KMS-11 (cell line): Measurements from ENCODE around the gene MACROD2.

Source experiments
- H2AFZ ChIP-seq: fragments of 200-600 bp; sonication (generic); 2 replicates; pipeline ENCODE4 v1.6.1; 2016; ENCODE audit warnings: antibody characterized with exemption, mixed run types, low read depth
- H3K27ac ChIP-seq: fragments of 200-600 bp; sonication (generic); 2 replicates; pipeline ENCODE4 v1.6.1; 2016; ENCODE audit warnings: mild to moderate bottlenecking, mixed run types
- H3K27me3 ChIP-seq: fragments of 200-600 bp; sonication (generic); 2 replicates; pipeline ENCODE4 v1.6.1; 2017; ENCODE audit warnings: mild to moderate bottlenecking, low read depth, mixed run types, moderate library complexity; ENCODE audit not compliant: insufficient read depth
- H3K36me3 ChIP-seq: fragments of 200-600 bp; sonication (generic); 2 replicates; pipeline ENCODE4 v1.6.1; 2017; ENCODE audit warnings: mild to moderate bottlenecking, mixed run types; ENCODE audit not compliant: insufficient read depth
- H3K4me1 ChIP-seq: fragments of 200-600 bp; sonication (generic); 2 replicates; pipeline ENCODE4 v1.6.1; 2016; ENCODE audit warnings: mild to moderate bottlenecking, low read depth, mixed run types; ENCODE audit not compliant: poor library complexity, severe bottlenecking
- H3K4me2 ChIP-seq: fragments of 200-600 bp; sonication (generic); 2 replicates; pipeline ENCODE4 v1.7.0; 2016; ENCODE audit warnings: mild to moderate bottlenecking, mixed run types
- H3K4me3 ChIP-seq: fragments of 200-600 bp; sonication (generic); IDR thresholded peaks from 2 replicates; pipeline ENCODE4 v1.6.1; 2017; ENCODE audit warnings: low read depth, low read length, mixed read lengths; ENCODE audit not compliant: insufficient read depth
- H3K79me2 ChIP-seq: fragments of 200-600 bp; sonication (generic); 2 replicates; pipeline ENCODE4 v1.6.1; 2016; ENCODE audit warnings: low read depth, mixed run types; ENCODE audit not compliant: insufficient read depth
- H3K9ac ChIP-seq: fragments of 200-600 bp; sonication (generic); 2 replicates; pipeline ENCODE4 v1.6.1; 2016; ENCODE audit warnings: mild to moderate bottlenecking, mixed run types
- H4K20me1 ChIP-seq: fragments of 200-600 bp; sonication (generic); 2 replicates; pipeline ENCODE4 v1.6.1; 2016; ENCODE audit warnings: mild to moderate bottlenecking, mixed run types; ENCODE audit not compliant: insufficient read depth
- CTCF ChIP-seq: fragments of 200-600 bp; sonication (generic); conservative IDR thresholded peaks from 2 replicates; pipeline ENCODE4 v1.6.1; 2017; ENCODE audit warnings: low read depth, mild to moderate bottlenecking, antibody characterized with exemption, low read length, moderate library complexity, mixed read lengths

The MACROD2 gene

DNA sequence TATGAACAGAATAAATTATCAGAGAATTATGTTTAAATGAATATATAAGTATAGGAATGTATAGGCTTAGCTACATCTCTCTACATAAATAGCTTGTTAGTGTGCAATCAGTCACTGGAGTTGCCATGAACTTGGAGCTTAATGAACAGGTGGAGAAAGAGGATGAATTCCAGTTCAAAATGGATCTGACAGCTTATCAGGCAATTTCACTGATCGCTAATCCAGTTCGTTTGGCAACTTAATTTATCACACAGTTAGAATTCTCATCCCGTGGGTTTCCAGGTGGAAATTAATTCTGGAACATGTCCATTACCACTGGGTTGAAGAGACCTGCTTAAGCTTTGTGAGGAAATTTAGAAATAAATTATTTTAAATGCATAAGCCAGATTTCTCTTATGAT lies 118.1 kb downstream of the MACROD2 start:
- Histone ChIP-seq H3K79me2 (no peaks in the 10 kb centered on the region), H4K20me1 (no peaks in the 10 kb centered on the region), H3K4me1 (no peaks in the 10 kb centered on the region), H3K27ac (no peak overlapping the region), H2AFZ (no peak overlapping the region), H3K4me2 (no peak overlapping the region), H3K27me3 (no peaks in the 10 kb centered on the region), H3K9ac (no peak overlapping the region), H3K36me3 (no peaks in the 10 kb centered on the region), H3K4me3 (no peak overlapping the region)
- no peak for TF ChIP-seq CTCF

DNA sequence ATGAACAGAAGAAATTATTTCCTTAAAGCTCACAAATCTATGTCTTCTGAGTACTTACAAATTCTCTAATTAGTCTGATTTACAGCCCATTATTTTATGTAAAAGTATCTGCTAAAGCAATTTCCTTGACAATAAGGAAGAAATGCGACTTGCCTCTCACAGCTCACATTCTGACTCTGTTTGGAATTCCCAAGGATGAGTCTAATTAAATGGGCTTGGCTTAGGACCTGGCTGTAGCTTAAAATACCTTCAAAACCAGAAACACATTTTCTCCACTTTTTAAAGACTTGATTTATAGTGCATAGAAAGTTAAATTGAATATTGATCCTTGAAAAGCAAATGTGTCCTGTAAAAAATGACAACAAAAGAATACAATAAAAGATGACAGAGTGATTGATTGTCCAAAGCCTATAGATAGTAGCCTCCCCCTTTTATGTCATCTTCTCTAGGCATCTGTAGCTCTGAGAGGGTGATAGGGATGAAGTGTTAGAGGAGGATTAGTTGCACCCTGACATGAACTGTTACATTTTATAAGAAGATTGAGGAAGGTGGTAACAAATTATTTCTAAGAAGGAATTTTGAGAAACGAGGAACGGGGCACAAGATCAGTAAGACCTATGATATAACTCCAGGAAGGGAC lies 118.9 kb downstream of the MACROD2 start:
- no peaks in the 10 kb centered on the region for H3K27me3 ChIP-seq
- no peak overlapping the region for H3K9ac ChIP-seq
- no peaks in the 10 kb centered on the region for H3K79me2 ChIP-seq
- no peak overlapping the region for H3K4me2 ChIP-seq
- H3K4me3 ChIP-seq: no peak overlapping the region
- no peaks in the 10 kb centered on the region for H3K36me3 ChIP-seq
- H3K27ac ChIP-seq: no peak overlapping the region
- H2AFZ ChIP-seq: no peak overlapping the region
- no peaks in the 10 kb centered on the region for H3K4me1 ChIP-seq
- TF ChIP-seq CTCF: no peak
- no peaks in the 10 kb centered on the region for H4K20me1 ChIP-seq

DNA sequence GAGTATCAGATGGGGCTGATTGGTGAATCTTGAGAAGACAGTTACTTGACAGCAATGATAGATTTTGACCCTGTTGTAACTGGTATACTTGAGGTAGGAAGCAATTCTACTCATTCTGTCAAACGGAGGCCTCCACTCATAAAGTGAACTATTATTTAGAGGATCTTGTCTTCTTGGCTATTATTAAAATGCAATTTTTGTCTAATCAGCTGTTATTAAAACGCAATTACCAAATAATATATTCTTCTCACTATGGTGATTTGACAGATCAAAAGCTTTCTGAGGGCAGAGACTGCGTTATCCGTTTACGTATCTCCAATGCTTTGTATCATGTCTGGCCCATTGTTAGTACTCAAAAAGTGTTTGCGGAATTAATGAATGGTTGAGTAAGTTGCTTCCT lies 120.7 kb downstream of the MACROD2 start:
- Histone ChIP-seq H3K27ac (no peak overlapping the region), H3K27me3 (no peaks in the 10 kb centered on the region), H3K4me1 (no peaks in the 10 kb centered on the region), H3K36me3 (no peaks in the 10 kb centered on the region), H4K20me1 (no peaks in the 10 kb centered on the region), H3K9ac (no peak overlapping the region), H3K79me2 (no peaks in the 10 kb centered on the region), H3K4me2 (no peak overlapping the region), H3K4me3 (no peak overlapping the region), H2AFZ (no peak overlapping the region)
- TF ChIP-seq CTCF: no peak

DNA sequence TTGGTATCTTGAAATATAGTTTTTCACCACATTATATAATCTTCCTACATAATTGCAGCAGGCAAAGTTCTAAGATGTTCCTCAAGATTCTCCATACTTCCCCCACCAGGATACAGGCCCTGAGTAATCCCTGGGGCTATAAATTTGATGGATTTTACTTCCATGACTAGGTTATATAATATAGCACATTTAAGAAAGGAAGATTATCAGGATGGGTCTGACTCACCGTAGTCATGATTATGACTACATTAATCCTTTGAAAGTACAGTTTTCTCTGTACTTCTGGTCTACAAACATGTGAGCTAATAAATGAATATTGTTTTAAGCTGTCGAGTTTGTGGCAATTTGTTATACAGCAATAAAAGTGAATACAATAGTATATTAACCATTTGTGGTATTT lies 122.5 kb downstream of the MACROD2 start:
- Histone ChIP-seq H2AFZ (no peak overlapping the region), H3K27me3 (no peaks in the 10 kb centered on the region), H3K4me3 (no peak overlapping the region), H4K20me1 (no peaks in the 10 kb centered on the region), H3K4me1 (no peaks in the 10 kb centered on the region), H3K27ac (no peak overlapping the region), H3K4me2 (no peak overlapping the region), H3K36me3 (no peaks in the 10 kb centered on the region), H3K9ac (no peak overlapping the region), H3K79me2 (no peaks in the 10 kb centered on the region)
- TF ChIP-seq CTCF: no peak
